HepG2 (cell line): Measurements from ENCODE around the gene CLDN7. TPM values are rescaled to one million over a fixed set of nuclear protein-coding genes. Genes with fewer than 3 reads are reported as not detected.

ENCODE experiments used
- EHMT2 ChIP-seq: fragments of 200-600 bp; sonication (generic); IDR thresholded peaks from 2 replicates; pipeline ENCODE4 v1.7.0; 2017; ENCODE audit warnings: antibody characterized with exemption, low read depth, low read length, borderline replicate concordance
- GPN1 ChIP-seq: sonication (generic); formaldehyde crosslinking; IDR thresholded peaks from 2 replicates; pipeline ENCODE4 v1.5.1; 2020; ENCODE audit warnings: missing genetic modification reagents, borderline replicate concordance
- HOXA5 ChIP-seq: sonication (generic); formaldehyde crosslinking; IDR thresholded peaks from 2 replicates; pipeline ENCODE4 v1.4.0; 2020; ENCODE audit warnings: missing genetic modification reagents
- KLF13 ChIP-seq: sonication (generic); formaldehyde crosslinking; IDR thresholded peaks from 2 replicates; pipeline ENCODE4 v1.4.0; 2020; ENCODE audit warnings: mild to moderate bottlenecking, missing genetic modification reagents
- MAFG ChIP-seq: sonication (generic); formaldehyde crosslinking; IDR thresholded peaks from 2 replicates; pipeline ENCODE4 v1.5.1; 2020; ENCODE audit warnings: mild to moderate bottlenecking, missing genetic modification reagents
- POLR2A ChIP-seq, 2 experiments: IDR thresholded peaks; 2 replicates each; pipeline ENCODE4 v1.6.1; 2011; ENCODE audit warnings: low read depth in 2 of 2, low read length in 2 of 2, mild to moderate bottlenecking in 1 of 2, moderate library complexity in 1 of 2; ENCODE audit not compliant: insufficient read depth in 1 of 2
- SNAPC4 ChIP-seq: sonication (generic); formaldehyde crosslinking; IDR thresholded peaks from 2 replicates; pipeline ENCODE4 v1.4.0; 2020; ENCODE audit warnings: mild to moderate bottlenecking, missing genetic modification reagents
- SRSF9 ChIP-seq: fragments of 200-400 bp; formaldehyde crosslinking; IDR thresholded peaks from 2 replicates; pipeline ENCODE4 v1.6.1; 2018; ENCODE audit warnings: borderline replicate concordance, mild to moderate bottlenecking, low read depth, low read length; ENCODE audit not compliant: insufficient read depth, poor library complexity, severe bottlenecking
- ZFP82 ChIP-seq: sonication (generic); formaldehyde crosslinking; IDR thresholded peaks from 2 replicates; pipeline ENCODE4 v1.5.1; 2020; ENCODE audit warnings: mild to moderate bottlenecking, missing genetic modification reagents, borderline replicate concordance
- ZKSCAN5 ChIP-seq: sonication (generic); formaldehyde crosslinking; IDR thresholded peaks from 2 replicates; pipeline ENCODE4 v1.5.1; 2020; ENCODE audit warnings: mild to moderate bottlenecking, missing genetic modification reagents
- ZNF121 ChIP-seq: sonication (generic); formaldehyde crosslinking; IDR thresholded peaks from 2 replicates; pipeline ENCODE4 v1.5.0; 2020; ENCODE audit warnings: mild to moderate bottlenecking, missing genetic modification reagents
- ZNF24 ChIP-seq: fragments of 450-650 bp; IDR thresholded peaks from 2 replicates; pipeline ENCODE4 v1.6.1; 2017; ENCODE audit warnings: antibody characterized with exemption, mild to moderate bottlenecking
- ZNF329 ChIP-seq: sonication (generic); formaldehyde crosslinking; IDR thresholded peaks from 2 replicates; pipeline ENCODE4 v1.9.0; 2021; ENCODE audit warnings: low read depth, mild to moderate bottlenecking, missing genetic modification reagents
- ZNF569 ChIP-seq: sonication (generic); formaldehyde crosslinking; IDR thresholded peaks from 2 replicates; pipeline ENCODE4 v1.5.0; 2020; ENCODE audit warnings: mild to moderate bottlenecking, missing genetic modification reagents, moderate library complexity, borderline replicate concordance
- ZNF644 ChIP-seq: IDR thresholded peaks from 2 replicates; pipeline ENCODE4 v1.6.1; 2016; ENCODE audit warnings: low read depth
- ZNF781 ChIP-seq: sonication (generic); formaldehyde crosslinking; IDR thresholded peaks from 2 replicates; pipeline ENCODE4 v1.5.1; 2020; ENCODE audit warnings: borderline replicate concordance, mild to moderate bottlenecking, missing genetic modification reagents; ENCODE audit errors: not compliant biosample characterization
- ZSCAN5A ChIP-seq: sonication (generic); formaldehyde crosslinking; IDR thresholded peaks from 2 replicates; pipeline ENCODE4 v1.8.0; 2022; ENCODE audit warnings: mild to moderate bottlenecking, missing genetic modification reagents, borderline replicate concordance
- polyA plus RNA-seq, 8 experiments: library from polyadenylated mRNA; depleted of rRNA in 3 of 8; stranded (reverse) in 7 of 8; unstranded in 1 of 8; fragments of >200 nt; fragmentation: Illumina TruSeq in 4 of 8; extraction: Trizol in 4 of 8; gene quantifications; 2 replicates each; pipeline versions ENCODE4 v1.2.1 to v1.2.3, GENCODE V29; 2011 to 2016; ENCODE audit warnings: low read depth in 4 of 8, missing spikeins in 1 of 8, mixed read lengths in 1 of 8; ENCODE audit not compliant: insufficient read depth in 1 of 8
- total RNA-seq, 5 experiments: library from RNA; depleted of rRNA; stranded (reverse); fragments of >200 nt; fragmentation: Illumina TruSeq; extraction: Trizol; gene quantifications; 2 replicates each; pipeline ENCODE4 v1.2.3, GENCODE V29; 2016; ENCODE audit warnings: low read depth in 1 of 5
- TF ChIP-seq, protein P1 (sequence below): IDR thresholded peaks from 2 replicates; pipeline ENCODE4 v1.6.1; 2016; ENCODE audit warnings: missing compliant biosample characterization, missing genetic modification reagents, borderline replicate concordance

CLDN7 gene
- total and polyA plus RNA-seq, 2 of the 13 experiments (the other 11 are each of a cell fraction or from before 2014, with no cell fraction given): not detected

- TF ChIP-seq SNAPC4 (CRISPR knock-in tag): peak; percentile 80
- TF ChIP-seq ZNF644 (CRISPR knock-in tag): no peak; the same call in 1 of the 2 replicates
- TF ChIP-seq SRSF9: no peak
- TF ChIP-seq ZFP82 (CRISPR knock-in tag): peak; percentile 47; the same call in 1 of the 2 replicates
- no peak for TF ChIP-seq ZNF781 (CRISPR knock-in tag)
- TF ChIP-seq HOXA5 (CRISPR knock-in tag): peak; percentile 23; the same call in 1 of the 2 replicates
- TF ChIP-seq ZNF329 (CRISPR knock-in tag): peak; percentile 24; the same call in 1 of the 2 replicates
- no peak for TF ChIP-seq ZSCAN5A (CRISPR knock-in tag)
- TF ChIP-seq POLR2A (IDR thresholded peaks at IDR 0.05; ENCODE audit: insufficient read depth in 1 of 2, low read depth in 2 of 2, low read length in 2 of 2): peak; percentile 44 to 86
- TF ChIP-seq EHMT2: no peak
- no peak for TF ChIP-seq ZNF121 (CRISPR knock-in tag)
- no peak for TF ChIP-seq MAFG (CRISPR knock-in tag)
- TF ChIP-seq ZNF569: no peak
- TF ChIP-seq GPN1 (CRISPR knock-in tag): no peak
- TF ChIP-seq KLF13 (CRISPR knock-in tag): no peak
- no peak for TF ChIP-seq ZKSCAN5
- no peak for TF ChIP-seq ZNF24
- TF ChIP-seq, protein P1, sequence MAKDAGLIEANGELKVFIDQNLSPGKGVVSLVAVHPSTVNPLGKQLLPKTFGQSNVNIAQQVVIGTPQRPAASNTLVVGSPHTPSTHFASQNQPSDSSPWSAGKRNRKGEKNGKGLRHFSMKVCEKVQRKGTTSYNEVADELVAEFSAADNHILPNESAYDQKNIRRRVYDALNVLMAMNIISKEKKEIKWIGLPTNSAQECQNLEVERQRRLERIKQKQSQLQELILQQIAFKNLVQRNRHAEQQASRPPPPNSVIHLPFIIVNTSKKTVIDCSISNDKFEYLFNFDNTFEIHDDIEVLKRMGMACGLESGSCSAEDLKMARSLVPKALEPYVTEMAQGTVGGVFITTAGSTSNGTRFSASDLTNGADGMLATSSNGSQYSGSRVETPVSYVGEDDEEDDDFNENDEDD (CRISPR knock-in tag): no peak; the same call in 1 of the 2 replicates
Measured at GRCh38 chr17:7252176-7253043, 9.9 kb downstream of the CLDN7 start, which contains the start of gene ELP5 (continued).
